ENCODE measurements around the gene CCL25.

GRCh38 chr19:8071912-8072311 lies 19.4 kb downstream of the CCL25 start:
- TF ChIP-seq CTCF (CRISPR knock-in tag; IDR thresholded peaks at IDR 0.05) (peak; percentile 26; the same call in 1 of the 2 replicates), NFE2 (CRISPR knock-in tag; IDR thresholded peaks at IDR 0.05) (no peak), KAT7 (CRISPR knock-in tag; IDR thresholded peaks at IDR 0.05; ENCODE audit: borderline replicate concordance) (no peak), ZBTB1 (CRISPR knock-in tag; IDR thresholded peaks at IDR 0.05; ENCODE audit: borderline replicate concordance) (no peak), ZNF234 (CRISPR knock-in tag; conservative IDR thresholded peaks at IDR 0.05) (no peak), IKZF5 (CRISPR knock-in tag; IDR thresholded peaks at IDR 0.05) (no peak), REST (IDR thresholded peaks at IDR 0.05; ENCODE audit: borderline replicate concordance in 1 of 2, low read depth in 1 of 2, low read length in 2 of 2) (no peak), MYNN (CRISPR knock-in tag; IDR thresholded peaks at IDR 0.05; ENCODE audit: low read depth) (no peak), ZNF777 (CRISPR knock-in tag; IDR thresholded peaks at IDR 0.05) (no peak)

Data from HepG2 (cell line).